CMK (cell line): ENCODE measurements around the gene NDUFB10.

Experiments
- DNase-seq: peaks from one replicate; pipeline ENCODE4 v3.0.0-alpha.2; 2010; ENCODE audit warnings: low read depth

Gene NDUFB10

GRCh38 chr16:1984347-1985225, 25.2 kb downstream of the NDUFB10 start:
- DNase-seq = no peak

- DNase-seq = no peak
Measured at GRCh38 chr16:1985466-1986150, 26.3 kb downstream of the NDUFB10 start.

GRCh38 chr16:1987198-1987597, 27.9 kb downstream of the NDUFB10 start:
- DNase-seq = no peak

- DNase-seq = no peak
Measured at GRCh38 chr16:1989209-1990100, 30.1 kb downstream of the NDUFB10 start, which contains the start of gene SYNGR3. Gene SYNGR3, plus strand, starts transcription at chr16:1989970. Its CDS starts 133 bp downstream, at chr16:1990103.

- DNase-seq = no peak
Measured at GRCh38 chr16:1990101-1990350, 30.7 kb downstream of the NDUFB10 start.

- no peak for DNase-seq
Measured at GRCh38 chr16:1990351-1991134, 31.2 kb downstream of the NDUFB10 start.

- DNase-seq = no peak
Measured at GRCh38 chr16:1991135-1991551, 31.8 kb downstream of the NDUFB10 start.

GRCh38 chr16:1991588-1991947, 32.2 kb downstream of the NDUFB10 start:
- DNase-seq = no peak

- peak; percentile 74 for DNase-seq
Measured at GRCh38 chr16:1991948-1992703, 32.8 kb downstream of the NDUFB10 start.

GRCh38 chr16:1992704-1993317, 33.5 kb downstream of the NDUFB10 start:
- DNase-seq = no peak

GRCh38 chr16:1993731-1994131, 34.4 kb downstream of the NDUFB10 start:
- no peak for DNase-seq

GRCh38 chr16:1997494-1998359, 38.4 kb downstream of the NDUFB10 start:
- no peak for DNase-seq

- DNase-seq = no peak
Measured at GRCh38 chr16:1998360-1998835, 39.1 kb downstream of the NDUFB10 start.

GRCh38 chr16:1998852-1999801, 39.8 kb downstream of the NDUFB10 start:
- no peak for DNase-seq

- DNase-seq = no peak
Measured at GRCh38 chr16:1999866-2000514, 40.7 kb downstream of the NDUFB10 start.

- no peak for DNase-seq
Measured at GRCh38 chr16:2001035-2001434, 41.7 kb downstream of the NDUFB10 start.

GRCh38 chr16:2001456-2002355, 42.4 kb downstream of the NDUFB10 start:
- no peak for DNase-seq
